VCaP (cell line): ENCODE data around the gene MAP7D3.

Experiments used
- H3K27ac ChIP-seq: fragments of 450-650 bp; 2 replicates; pipeline ENCODE4 v1.5.1; 2017
- CTCF ChIP-seq: fragments of 450-650 bp; conservative IDR thresholded peaks from 2 replicates; pipeline ENCODE4 v1.5.1; 2017; ENCODE audit warnings: mild to moderate bottlenecking, moderate library complexity

The MAP7D3 gene

GRCh38 chrX:136191171-136191570 is 60.0 kb downstream of the MAP7D3 start:
- H3K27ac ChIP-seq, result no peak overlapping the region

DNA sequence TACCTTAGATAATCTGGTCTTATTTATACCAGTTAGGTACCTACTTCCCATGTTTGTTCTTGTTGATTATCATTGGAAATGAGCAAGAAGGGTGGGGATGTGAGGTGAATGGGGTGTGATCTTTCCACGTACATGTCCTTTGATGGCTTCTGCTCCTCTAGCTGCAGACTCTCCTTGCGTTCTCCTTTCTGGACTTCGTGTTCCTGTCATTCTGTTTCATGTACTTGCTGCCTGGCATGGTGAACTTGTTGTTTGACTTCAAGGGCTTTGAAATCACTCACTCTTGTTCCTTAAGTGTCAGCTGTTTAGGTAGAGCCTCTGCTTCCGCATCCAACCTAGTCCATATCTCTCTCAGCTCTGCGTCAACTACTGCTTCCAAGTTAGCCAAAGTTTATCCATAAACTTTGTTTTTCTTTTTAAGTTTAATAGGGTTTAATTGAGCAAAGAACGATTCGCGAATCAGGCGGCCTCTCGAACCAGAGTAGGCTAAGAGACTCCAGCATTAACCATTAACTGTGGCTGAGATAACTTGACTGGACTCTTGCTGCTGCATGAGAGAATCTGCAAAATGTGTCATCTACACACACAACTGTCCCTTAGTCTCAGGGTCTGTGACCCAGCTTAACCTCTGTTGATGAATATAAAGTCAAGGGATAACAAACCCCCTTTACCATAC is 61.0 kb downstream of the MAP7D3 start:
- H3K27ac ChIP-seq, result no peak overlapping the region
- TF ChIP-seq CTCF, result no peak

More at GRCh38 chrX:136191171-136191570, 60.0 kb downstream of the MAP7D3 start:
- no peak for TF ChIP-seq CTCF

DNA sequence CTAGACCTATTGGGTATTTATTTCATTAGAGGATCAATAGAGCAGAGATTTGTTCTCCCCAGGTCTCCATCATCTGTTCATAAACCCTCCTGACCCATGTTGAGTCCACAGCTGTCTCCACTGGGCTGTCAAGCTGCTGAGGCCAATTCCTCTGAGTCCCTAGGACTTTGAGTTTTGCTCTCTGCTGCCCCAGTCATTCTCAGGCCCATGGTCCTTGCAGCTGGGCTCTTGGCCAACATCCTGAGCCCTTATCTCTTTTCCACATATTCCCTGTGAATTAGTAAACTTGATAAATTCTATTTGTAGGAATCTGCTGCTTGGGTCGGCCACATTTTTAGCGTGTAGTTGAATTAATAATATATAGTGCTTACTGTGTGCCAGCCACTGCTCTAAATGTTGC is 62.0 kb downstream of the MAP7D3 start:
- no peak for TF ChIP-seq CTCF

DNA sequence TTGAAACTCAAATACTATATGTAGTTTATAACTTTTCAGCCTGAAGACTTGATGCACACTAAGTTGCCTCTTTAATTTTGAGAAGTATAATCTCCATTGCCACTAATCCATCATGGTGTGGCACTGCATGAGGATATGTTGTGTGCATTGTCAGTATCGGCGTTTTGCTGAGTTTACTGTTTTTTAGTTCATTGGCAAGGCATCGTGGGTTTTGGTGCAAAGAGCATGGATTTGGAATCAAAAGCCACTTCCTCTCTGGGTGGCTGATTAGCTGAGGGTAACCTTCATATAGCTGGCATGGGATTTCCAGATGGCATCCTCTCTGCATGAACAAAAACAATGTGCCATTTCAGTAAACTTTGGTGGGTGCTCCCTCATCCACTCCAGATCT is 65.2 kb downstream of the MAP7D3 start:
- H3K27ac ChIP-seq, result no peak overlapping the region
- TF ChIP-seq CTCF, result no peak

More for the DNA sequence above, 62.0 kb downstream of the MAP7D3 start:
- H3K27ac ChIP-seq, result no peak overlapping the region

- TF ChIP-seq CTCF, result no peak
- no peak overlapping the region for H3K27ac ChIP-seq
Measured at GRCh38 chrX:136185401-136186022, 65.7 kb downstream of the MAP7D3 start.

GRCh38 chrX:136183917-136184316 is 67.3 kb downstream of the MAP7D3 start:
- no peak for TF ChIP-seq CTCF
- H3K27ac ChIP-seq, result no peak overlapping the region

DNA sequence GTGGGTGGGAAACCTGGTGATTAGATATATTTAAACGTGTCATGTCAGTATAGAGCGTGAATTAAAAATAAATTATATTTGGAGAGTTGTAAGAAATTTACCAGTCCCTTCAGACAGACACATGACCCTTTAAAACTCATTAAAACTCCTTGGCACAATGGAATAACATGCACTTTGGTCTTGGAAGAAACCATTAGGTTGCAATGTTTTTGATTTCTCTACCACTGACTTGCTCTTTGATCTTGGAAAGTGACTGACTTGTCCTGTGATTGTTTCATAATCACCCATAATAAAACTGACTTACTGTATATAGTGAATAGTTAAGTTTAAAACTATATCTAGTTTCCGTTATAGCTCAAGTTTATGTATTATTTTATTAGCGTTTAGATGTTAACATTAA is 68.0 kb downstream of the MAP7D3 start:
- TF ChIP-seq CTCF, result no peak
- no peak overlapping the region for H3K27ac ChIP-seq
